ENCODE measurements around the gene CFAP157.

The CFAP157 gene

DNA sequence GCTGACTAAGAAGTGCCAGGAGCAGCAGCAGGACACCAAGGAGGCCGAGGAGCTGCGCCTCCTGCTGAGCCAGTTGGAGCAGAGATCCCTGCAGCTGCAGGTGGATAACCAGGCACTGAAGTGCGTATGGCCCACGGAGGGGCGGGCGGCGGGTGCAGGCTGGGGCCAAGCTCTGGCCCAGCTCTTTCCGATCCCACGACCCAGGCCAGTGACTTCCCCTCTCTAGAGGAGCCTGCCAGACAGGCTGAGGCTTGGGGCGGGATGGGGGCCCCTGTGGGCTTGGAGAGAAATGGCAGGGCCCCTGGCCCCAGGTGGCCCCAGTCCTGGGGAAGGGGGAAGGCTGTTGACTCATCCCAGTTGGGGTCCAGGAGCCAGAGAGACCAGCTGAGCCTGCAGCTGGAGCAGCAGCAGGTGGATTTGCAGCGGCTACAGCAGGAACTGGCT, 5.1 kb downstream of the CFAP157 start:
- peak; percentile 4 for DNase-seq

DNA sequence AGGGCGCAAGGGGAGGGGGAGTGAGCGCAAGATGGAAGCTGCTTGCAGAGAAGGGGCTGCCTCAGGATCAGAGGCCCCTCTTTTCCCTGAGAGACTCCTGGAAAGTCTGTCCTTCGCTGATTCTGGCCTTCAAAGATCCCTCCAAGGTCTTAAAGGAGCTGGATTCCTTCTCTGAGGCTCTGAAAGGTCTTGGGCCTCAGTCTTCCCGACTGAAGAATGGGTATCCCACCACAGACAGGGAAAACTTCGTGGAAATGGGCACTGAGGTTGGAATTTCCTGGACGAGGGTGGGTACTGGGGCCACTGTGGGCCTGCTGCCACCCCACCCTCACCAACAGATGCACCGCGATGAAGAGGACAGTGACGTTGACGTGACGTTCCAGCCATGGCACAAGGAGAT, 5.6 kb downstream of the CFAP157 start:
- no peak for DNase-seq
- in situ Hi-C loops (cut with HindIII; ENCODE audit: low pct_ligation_motif_present, low pct_unique_long_range_greater_than_20kb, low sequenced_read_pairs): no loop called here

More for the DNA sequence above, 5.1 kb downstream of the CFAP157 start:
- in situ Hi-C loops (cut with HindIII; ENCODE audit: low pct_ligation_motif_present, low pct_unique_long_range_greater_than_20kb, low sequenced_read_pairs): no loop called here

DNA sequence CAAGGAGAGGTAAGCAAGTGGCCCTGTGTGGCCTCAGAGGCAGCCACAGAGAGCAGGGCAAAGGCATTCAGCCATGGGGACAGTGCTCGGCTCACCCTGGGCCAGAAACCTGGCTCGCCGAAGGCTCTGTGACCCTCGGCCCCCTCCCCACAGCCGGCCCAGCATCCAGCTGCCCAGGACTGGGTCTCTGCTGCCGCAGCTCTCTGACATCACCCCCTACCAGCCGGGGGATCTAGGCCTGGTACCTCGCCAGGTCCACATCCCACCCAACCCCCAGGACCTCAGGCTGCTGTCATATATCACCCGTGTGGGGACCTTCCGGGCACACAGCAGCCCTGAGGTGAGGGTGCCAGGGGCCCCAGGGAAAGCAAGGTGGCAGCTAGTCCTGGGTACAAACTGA, 6.1 kb downstream of the CFAP157 start:
- in situ Hi-C loops (cut with HindIII; ENCODE audit: low pct_ligation_motif_present, low pct_unique_long_range_greater_than_20kb, low sequenced_read_pairs): no loop called here
- no peak for DNase-seq

DNA sequence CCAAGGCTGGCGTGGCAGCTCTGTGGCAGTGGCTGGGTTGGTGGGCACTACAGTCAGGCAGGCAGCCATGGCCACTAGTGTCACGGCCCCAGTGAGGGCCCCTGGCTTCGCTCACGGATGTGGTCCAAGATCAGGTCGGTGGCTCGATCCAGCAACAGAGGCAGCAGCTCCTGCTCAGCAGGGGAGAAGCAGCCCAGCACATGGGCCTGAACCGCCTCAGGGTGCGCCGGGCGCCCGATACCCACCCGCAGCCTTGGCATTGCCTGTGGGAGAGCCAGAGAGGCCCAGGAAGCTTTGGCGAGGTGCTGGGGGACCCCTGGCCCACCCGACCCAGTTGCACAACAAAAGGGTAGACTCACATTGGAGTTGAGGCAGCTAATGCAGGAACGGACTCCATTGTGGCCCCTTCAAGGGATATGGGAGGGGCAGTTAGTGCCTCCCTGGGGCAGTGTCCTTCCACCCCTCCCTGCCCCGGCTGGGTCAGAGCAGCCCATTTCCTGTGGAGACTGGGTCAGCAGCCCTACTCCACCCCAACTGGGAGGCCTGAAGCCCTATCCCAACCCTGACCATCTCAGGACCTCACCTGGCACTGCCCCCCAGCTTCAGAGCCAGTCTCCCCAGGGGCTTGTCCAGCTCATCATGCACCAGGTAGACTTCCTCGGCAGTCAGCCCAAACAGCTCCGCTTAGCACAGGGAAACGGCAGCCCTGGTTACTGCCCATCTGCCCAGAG, 7.4 kb downstream of the CFAP157 start:
- in situ Hi-C loops (cut with HindIII; ENCODE audit: low pct_ligation_motif_present, low pct_unique_long_range_greater_than_20kb, low sequenced_read_pairs): no loop called here
- DNase-seq: no peak

DNA sequence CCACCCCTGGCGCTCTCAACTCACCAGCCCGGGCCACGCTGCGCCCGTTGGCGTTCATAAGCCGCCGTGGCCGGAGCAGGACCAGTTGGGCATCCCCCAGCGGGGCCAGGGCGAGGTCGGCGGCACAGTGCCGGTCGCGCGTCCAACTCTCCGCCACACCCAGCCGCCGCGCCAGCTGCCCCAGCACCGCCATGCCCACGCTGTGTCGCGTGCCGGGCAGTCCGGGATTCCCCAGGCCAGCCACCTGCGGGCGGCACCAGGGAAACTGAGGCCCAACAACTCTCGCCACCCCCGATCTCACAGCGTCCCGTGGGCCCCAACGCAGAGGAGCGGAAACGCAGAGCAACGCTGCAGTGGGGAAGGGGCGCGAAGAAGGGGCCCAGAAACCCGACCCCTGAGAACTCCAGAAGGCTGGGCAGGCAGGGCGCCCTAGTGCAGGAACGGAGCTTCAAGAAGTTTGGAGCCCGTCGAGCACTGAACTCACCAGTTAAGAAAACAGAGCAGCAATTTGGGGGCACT, 8.2 kb downstream of the CFAP157 start:
- DNase-seq: peak; percentile 13
- in situ Hi-C loops (cut with HindIII; ENCODE audit: low pct_ligation_motif_present, low pct_unique_long_range_greater_than_20kb, low sequenced_read_pairs): no loop called here

DNA sequence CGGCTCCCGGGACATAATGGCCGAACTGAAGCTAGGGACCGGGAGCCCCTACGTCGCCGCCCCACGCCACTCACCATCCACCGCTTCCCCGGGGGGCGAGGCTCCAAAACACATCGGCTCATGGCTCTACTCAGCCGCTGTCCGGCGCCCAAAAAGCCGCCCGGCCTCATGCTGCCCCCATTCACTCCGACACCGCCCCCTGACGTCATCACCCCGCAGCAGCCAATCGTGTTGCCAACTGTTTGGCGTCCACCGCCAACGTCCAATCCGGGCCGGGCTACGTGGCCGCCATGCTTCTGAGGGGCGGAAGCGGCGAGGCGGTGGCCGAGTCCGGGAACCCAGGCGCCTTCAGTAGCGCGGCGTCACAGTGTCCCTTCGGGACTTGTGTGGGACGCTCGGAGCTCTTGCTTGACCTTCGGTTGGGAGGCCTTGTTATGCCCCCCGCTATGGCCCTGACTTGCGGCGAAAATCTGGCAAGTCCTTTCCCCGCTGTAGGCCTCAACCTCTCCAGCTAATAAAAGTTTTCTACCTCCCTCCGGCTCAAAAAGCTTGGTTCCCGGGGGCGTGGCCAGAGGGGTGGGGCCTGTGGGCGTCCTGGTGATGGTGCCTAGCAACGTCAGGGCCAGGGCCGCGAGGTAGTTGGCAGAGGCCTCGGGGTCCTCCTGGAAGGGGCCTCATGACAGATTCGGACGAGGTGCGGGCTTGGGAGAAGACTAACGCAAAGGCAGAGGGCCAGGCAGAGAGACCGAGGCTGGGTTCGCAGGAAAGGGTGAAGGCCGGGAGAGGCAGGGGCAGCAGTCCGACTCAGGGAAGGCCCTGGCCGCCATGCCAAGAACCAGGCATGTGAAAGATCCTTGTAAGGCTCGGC, 8.9 kb downstream of the CFAP157 start, which contains the start of the genes PTRH1 and TTC16:
PTRH1 (minus strand) TSS at position 194 of the 868 bp plus-strand sequence; CDS start at position 170, 24 bp downstream.
TTC16 (plus strand) TSS at position 610 of the 868 bp plus-strand sequence; CDS start at position 677, 67 bp downstream.
- peak; percentile 92 for DNase-seq
- in situ Hi-C loops (cut with HindIII; ENCODE audit: low pct_ligation_motif_present, low pct_unique_long_range_greater_than_20kb, low sequenced_read_pairs): no loop called here

DNA sequence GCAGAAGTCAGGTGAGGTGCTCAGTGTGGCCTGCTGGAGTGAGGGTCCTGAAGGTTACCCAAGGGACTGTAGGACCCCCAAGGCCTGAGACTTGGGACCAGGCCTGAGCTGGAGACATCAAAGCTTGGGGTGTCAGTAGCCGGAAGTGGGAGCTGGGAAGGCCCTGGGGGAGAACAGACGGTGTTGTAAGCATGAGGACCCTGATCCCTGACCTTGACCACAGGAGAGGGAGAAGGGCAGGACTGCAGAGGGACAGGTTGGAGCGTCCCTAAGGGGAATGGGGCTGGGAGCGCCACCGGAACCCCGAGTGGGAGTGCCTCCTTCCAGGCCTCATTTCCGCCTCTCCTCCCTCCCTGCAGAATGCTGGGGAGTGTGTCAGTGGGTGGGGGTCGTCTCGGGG, 9.6 kb downstream of the CFAP157 start:
- in situ Hi-C loops (cut with HindIII; ENCODE audit: low pct_ligation_motif_present, low pct_unique_long_range_greater_than_20kb, low sequenced_read_pairs): no loop called here
- DNase-seq: no peak

DNA sequence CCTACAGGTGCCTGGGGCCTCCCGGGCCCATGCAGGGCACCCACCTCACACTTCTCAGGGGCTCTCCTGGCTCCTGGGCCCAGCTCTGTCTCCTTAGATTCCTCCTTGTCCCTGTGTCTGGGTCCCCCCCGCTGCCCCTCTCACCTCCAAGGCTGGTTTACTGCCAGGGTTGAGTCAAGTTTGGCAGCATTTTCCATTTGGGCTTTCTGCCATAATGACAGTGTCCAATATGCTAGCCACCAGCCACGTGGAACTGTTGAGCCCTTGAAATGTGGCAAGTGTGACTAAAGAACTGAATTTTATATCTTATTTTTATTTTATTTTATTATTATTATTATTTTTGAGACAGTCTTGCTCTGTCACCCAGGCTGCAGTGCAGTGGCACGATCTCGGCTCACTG, 11.0 kb downstream of the CFAP157 start:
- in situ Hi-C loops (cut with HindIII; ENCODE audit: low pct_ligation_motif_present, low pct_unique_long_range_greater_than_20kb, low sequenced_read_pairs): no loop called here
- no peak for DNase-seq

DNA sequence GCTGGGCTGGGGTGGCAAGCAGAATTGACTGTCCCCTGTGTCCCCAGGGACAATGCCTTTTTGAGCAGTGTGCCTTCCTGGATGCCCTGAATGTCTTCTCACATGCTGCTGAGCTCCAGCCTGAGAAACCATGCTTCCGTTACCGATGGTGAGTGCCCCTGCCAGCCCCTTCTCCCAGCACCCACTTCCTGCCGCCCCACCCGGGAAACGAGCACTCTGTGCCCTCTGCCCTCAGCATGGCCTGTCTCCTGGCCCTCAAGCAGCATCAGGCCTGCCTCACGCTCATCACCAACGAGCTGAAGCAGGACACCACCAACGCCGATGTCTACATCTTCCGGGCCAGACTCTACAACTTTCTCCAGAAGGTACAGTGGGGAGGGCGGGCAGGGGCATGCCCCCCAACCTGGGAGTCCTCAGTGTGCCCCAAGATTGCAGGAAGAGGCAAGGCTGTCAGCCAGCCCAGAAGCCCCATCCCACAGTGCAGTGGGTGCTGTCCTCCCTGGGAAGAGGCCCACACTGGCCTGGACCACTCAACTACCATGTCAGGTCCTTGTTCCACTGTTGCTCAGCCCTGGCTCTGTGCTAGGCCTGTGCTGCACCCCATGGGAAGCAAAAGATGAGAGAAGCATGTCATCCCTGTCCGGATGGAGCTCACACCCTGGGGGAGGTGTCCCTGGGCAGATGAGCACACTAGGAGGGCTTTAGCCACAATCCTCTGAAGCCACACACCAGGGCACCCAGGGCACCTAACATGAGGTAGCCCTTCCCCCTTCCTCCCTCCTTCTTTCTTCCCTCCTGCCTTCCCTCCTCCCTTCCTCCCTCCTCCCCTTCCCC, 13.5 kb downstream of the CFAP157 start:
- DNase-seq: no peak
- in situ Hi-C loops (cut with HindIII; ENCODE audit: low pct_ligation_motif_present, low pct_unique_long_range_greater_than_20kb, low sequenced_read_pairs): no loop called here

DNA sequence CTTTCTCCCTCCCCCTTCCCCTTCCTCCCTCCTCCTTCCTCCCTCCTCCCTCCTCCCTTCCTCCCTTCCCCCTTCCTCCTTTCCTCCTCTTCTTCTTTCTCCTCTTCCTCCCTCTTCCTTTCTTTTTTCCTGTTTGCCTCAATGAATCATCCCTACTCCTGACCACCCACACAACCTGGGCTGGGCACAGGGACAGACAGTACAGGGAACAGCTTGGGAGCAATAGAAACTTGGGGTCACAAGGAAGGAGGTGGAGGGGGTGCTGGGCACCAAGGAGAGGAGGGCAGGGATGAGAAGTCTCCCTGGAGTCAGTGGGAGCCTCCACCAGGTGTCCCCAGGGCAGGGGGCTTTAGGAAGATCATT, 14.1 kb downstream of the CFAP157 start:
- DNase-seq: no peak
- in situ Hi-C loops (cut with HindIII; ENCODE audit: low pct_ligation_motif_present, low pct_unique_long_range_greater_than_20kb, low sequenced_read_pairs): no loop called here

DNA sequence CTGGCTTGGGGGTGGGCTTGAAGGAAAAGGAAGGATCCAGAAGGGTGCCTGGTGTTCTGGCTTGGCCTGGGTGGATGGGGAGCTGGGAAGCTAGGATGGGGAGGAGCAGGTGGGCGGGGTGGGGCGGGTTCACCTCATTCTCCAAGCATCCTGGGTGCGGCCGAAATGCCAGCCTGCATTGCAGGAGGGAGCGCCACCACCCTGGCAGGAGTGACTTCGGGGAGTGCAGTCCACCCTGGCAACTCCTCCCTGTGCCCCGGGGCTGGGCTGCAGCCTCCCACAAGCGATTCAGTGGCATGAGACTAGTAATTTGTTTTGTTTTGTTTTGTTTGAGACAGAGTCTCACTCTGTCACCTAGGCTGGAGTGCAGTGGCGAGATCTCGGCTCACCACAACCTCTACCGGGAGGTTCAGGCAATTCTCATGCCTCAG, 14.6 kb downstream of the CFAP157 start:
- in situ Hi-C loops (cut with HindIII; ENCODE audit: low pct_ligation_motif_present, low pct_unique_long_range_greater_than_20kb, low sequenced_read_pairs): no loop called here
- DNase-seq: no peak

DNA sequence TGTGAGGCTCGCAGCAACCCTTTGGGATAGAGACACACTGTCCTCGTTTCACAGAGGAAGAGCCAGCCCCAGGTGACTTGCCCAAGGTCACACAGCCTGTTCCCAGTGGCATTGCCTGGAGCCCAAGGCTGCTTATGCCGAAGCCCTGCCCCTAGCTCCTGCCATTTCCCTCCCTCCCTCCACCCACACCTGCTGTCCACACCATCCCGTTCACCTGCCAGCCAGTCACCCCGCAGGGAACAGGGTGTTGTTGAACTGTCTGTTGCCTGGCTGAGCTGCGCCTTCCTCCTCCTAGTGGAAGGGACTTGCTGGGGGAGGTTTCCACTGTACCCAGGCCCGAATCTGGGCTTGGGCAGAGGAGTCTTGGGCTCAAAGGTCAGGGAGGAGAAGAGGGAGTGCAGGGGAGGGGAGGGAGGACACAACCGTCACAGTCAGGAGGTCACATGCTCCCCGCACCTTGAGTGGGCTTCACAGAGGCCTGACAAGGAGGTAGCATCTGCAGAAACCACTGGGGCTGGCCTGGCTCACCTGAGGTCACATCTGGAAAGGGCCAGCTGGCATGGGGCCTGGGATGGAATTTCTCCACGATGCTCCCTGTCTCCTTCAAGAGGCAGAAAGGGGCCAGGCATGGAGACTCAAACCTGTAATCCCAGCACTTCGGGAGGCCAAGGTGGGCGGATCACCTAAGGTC, 15.4 kb downstream of the CFAP157 start:
- DNase-seq: no peak

DNA sequence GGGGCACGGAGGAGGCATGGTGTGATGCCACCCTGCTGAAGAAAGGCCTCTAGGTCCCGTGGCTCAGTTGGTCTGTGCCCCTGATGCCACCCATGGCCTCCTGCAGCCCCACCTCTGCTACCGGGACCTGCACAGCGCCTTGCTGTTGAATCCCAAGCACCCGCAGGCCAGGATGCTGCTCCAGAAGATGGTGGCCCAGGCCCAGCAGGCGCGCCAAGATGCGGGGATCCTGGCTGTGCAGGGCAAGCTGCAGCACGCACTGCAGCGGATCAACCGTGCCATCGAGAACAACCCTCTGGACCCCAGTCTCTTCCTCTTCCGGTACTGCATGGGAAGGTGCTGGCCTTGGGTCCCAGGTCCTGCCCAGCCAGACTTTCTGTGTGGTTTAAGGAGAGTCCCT, 16.2 kb downstream of the CFAP157 start:
- no peak for DNase-seq
- in situ Hi-C loops (cut with HindIII; ENCODE audit: low pct_ligation_motif_present, low pct_unique_long_range_greater_than_20kb, low sequenced_read_pairs): no loop called here

More for the DNA sequence above, 15.4 kb downstream of the CFAP157 start:
- in situ Hi-C loops (cut with HindIII; ENCODE audit: low pct_ligation_motif_present, low pct_unique_long_range_greater_than_20kb, low sequenced_read_pairs): no loop called here

DNA sequence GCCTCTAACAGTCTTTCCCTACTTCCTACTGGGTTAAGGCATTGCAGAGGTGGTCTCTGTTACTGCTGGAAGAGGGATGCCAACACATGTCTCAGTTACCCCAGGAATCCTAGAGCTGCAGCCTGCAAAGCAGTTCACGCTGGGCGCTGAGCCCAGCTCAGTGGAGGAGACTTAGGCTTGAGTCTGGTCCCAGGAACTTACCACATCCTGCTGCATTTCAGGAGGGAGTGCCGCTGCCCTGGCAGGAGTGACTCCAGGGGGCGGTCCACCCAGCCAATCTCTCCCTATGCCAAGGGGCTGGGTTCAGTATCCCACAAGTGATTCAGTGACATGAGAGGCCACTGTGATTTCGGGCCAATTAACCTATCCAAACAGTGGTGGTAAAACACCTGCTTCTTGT, 16.7 kb downstream of the CFAP157 start:
- peak; percentile 45 for DNase-seq
- in situ Hi-C loops (cut with HindIII; ENCODE audit: low pct_ligation_motif_present, low pct_unique_long_range_greater_than_20kb, low sequenced_read_pairs): no loop called here

DNA sequence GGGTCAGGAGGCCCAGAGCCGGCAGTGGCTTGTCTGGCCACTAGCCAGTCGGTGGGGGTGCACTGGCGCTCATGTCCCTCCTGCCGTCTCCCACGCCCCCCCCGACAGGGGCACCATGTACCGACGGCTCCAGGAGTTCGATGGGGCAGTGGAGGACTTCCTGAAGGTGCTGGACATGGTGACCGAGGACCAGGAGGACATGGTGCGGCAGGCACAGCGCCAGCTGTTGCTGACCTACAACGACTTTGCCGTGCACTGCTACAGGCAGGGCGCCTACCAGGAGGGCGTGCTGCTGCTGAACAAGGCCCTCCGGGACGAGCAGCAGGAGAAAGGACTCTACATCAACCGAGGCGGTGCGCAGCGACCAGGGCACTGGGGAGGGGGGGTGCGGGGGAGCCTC, 17.2 kb downstream of the CFAP157 start:
- in situ Hi-C loops (cut with HindIII; ENCODE audit: low pct_ligation_motif_present, low pct_unique_long_range_greater_than_20kb, low sequenced_read_pairs): no loop called here
- DNase-seq: no peak

DNA sequence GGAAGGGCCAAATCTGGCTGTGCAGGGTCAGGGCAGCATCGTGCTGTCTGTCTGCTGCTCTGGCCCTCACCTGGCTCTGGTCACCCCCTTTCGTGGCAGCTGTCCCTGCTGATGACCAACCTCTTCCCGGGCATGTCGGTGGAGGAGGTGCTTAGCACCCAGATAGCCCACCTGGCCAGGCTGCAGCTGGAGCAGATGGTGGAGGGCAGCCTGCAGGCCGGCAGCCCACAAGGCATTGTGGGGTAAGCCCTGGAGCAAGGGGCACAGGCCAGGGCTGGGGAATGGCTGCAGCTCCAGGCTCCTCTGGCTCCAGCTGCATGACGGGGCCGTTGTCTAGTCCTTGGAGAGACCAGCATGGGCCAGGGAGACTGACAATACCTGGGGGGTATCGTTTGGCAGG, 20.1 kb downstream of the CFAP157 start:
- DNase-seq: no peak
- in situ Hi-C loops (cut with HindIII; ENCODE audit: low pct_ligation_motif_present, low pct_unique_long_range_greater_than_20kb, low sequenced_read_pairs): no loop called here

DNA sequence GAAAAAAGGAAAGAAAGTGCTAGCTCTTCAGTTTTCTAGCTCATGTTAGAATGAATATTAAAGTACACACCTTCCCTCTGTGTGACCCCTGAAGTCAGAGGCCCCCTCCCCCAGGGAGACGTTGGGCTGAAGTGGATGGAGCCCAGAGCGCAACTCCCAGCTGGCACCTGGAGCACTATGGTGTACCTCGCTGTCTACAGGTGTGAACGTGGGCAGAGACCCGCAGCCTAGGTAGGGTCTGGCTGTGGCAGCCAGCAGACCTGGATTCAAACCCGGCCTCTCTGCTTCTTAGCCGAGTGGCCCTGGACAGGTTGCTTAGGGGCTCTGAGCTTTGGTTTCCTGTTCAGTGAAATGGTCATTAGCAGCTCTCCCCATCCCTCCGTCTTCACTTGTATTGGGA, 22.0 kb downstream of the CFAP157 start:
- in situ Hi-C loops (cut with HindIII; ENCODE audit: low pct_ligation_motif_present, low pct_unique_long_range_greater_than_20kb, low sequenced_read_pairs): no loop called here
- DNase-seq: no peak

All from ACHN (cell line).